ENCODE data around the gene DHH. TPM values are rescaled to one million over a fixed set of nuclear protein-coding genes. Genes with fewer than 3 reads are reported as not detected.
"Not testable (repeated sequence)": the region's sequence is repeated elsewhere in the genome, so short reads cannot be mapped to it uniquely, and the experiment has no call there.

The DHH gene
- total RNA-seq, 3 donors from 2014 or later, result 0.26 to 0.54 (median 0.46) TPM

GRCh38 chr12:49129332-49130150, 34.9 kb upstream of the DHH start:
- ATAC-seq, result no peak
- peak in 1 of 3 donors; percentile 51 for DNase-seq
- intact Hi-C loops (cut with DNase I, micrococcal nuclease), result loop anchor here in 1 of 2 donors (10.0 kb wide), 1 partner anchor 55 kb away; the partner anchor contains the start of gene TUBA1A
- H3K9me3 ChIP-seq, result no peaks in the 10 kb centered on the region
- H3K4me3 ChIP-seq, result no peak overlapping the region
- TF ChIP-seq, protein P1, sequence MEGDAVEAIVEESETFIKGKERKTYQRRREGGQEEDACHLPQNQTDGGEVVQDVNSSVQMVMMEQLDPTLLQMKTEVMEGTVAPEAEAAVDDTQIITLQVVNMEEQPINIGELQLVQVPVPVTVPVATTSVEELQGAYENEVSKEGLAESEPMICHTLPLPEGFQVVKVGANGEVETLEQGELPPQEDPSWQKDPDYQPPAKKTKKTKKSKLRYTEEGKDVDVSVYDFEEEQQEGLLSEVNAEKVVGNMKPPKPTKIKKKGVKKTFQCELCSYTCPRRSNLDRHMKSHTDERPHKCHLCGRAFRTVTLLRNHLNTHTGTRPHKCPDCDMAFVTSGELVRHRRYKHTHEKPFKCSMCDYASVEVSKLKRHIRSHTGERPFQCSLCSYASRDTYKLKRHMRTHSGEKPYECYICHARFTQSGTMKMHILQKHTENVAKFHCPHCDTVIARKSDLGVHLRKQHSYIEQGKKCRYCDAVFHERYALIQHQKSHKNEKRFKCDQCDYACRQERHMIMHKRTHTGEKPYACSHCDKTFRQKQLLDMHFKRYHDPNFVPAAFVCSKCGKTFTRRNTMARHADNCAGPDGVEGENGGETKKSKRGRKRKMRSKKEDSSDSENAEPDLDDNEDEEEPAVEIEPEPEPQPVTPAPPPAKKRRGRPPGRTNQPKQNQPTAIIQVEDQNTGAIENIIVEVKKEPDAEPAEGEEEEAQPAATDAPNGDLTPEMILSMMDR (IDR thresholded peaks at IDR 0.05), result no peak
- peaks cover 13% of the 10 kb centered on the region for H3K4me1 ChIP-seq (ENCODE audit: low read depth)
- no peaks in the 10 kb centered on the region for H3K36me3 ChIP-seq (ENCODE audit: low read depth)

GRCh38 chr12:49127971-49128370, 33.4 kb upstream of the DHH start:
- DNase-seq; H3K9me3 ChIP-seq; ATAC-seq; intact Hi-C loops (cut with DNase I, micrococcal nuclease); H3K36me3 ChIP-seq (ENCODE audit: low read depth); H3K4me3 ChIP-seq: not testable (repeated sequence)
- H3K4me1 ChIP-seq (ENCODE audit: low read depth), result peaks cover 13% of the 10 kb centered on the region

DNA sequence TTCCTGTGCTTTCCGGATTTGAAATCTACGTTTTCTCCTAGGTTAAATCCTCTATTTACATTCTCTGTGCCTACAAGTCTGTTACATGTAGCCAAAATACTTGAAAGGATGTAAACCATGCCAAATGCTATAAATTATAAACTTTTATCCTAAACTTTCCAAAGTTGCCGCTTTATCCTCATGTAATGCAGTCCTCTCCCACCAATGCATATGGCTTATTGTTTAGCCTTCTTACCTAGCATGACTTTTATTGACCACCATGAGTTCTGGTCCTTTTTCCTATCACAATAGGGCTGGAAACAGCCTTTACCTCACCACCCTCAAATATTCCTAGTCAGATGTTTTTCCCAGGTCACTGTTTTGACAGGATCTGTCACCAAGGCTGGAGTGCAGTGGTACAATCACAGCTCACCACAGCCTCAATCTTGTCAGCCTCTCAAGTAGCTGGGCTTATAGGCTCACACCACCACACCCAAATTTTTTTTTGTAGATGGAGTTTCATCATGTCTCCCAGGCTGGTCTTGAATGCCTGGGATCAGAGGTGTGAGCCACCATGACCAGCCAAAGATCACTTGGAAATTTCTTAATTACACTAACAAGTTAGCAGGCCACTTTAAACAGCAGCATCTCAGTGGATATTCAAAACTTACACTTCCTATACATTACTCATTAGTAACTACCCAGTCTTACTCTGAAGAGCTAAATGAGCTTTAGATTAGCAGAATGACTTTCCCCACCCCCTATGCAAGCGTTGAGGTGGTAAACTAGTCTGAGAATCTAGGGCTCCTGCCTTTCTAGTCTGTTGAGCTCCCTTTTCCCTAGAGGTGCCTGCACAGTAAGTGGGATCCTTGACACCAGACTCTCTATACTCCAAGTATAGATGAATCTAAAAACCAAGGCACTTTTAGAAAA, 32.5 kb upstream of the DHH start:
- no peak for ATAC-seq
- intact Hi-C loops (cut with DNase I, micrococcal nuclease), result no loop called here

GRCh38 chr12:49121047-49121696, 26.6 kb upstream of the DHH start:
- DNase-seq, result peak in 1 of 3 donors; percentile 63
- Histone ChIP-seq H3K9me3 (no peaks in the 10 kb centered on the region), H3K4me1 (ENCODE audit: low read depth) (no peaks in the 10 kb centered on the region), H3K4me3 (no peak overlapping the region), H3K36me3 (ENCODE audit: low read depth) (no peaks in the 10 kb centered on the region)
- TF ChIP-seq, protein P1 (IDR thresholded peaks at IDR 0.05), result peak; percentile 31
- peak; percentile 97 for ATAC-seq
- intact Hi-C loops (cut with DNase I, micrococcal nuclease), result loop anchor here in 1 of 2 donors (5.0 kb wide), 1 partner anchor 34 kb away; no protein-coding TSS in a partner anchor

More for the DNA sequence above, 32.5 kb upstream of the DHH start:
- no peak for DNase-seq
- Histone ChIP-seq H3K4me1 (ENCODE audit: low read depth) (peaks cover 10% of the 10 kb centered on the region), H3K4me3 (no peak overlapping the region), H3K9me3 (no peaks in the 10 kb centered on the region), H3K36me3 (ENCODE audit: low read depth) (no peaks in the 10 kb centered on the region)
- TF ChIP-seq, protein P1 (IDR thresholded peaks at IDR 0.05), result no peak

DNA sequence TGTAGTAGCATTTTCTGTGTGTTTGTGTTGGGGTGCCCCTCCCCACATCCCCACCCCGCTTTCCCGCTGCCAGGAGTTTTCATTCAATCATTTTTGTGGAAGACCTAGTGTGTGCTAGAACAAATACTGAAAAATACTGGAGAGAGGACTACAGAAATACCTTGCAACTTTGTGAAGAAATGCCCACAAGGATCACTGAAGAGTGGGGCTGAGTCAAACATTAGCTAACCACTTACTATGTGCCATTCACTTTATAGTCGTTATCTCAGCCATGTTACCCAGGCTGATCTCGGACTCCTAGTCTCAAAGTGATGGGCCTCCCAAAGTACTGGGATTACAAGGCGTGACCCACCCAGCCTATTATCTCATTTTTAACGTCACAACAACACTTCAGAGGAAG, 16.6 kb upstream of the DHH start:
- ATAC-seq, result no peak
- TF ChIP-seq, protein P1 (IDR thresholded peaks at IDR 0.05), result no peak
- H3K4me3 ChIP-seq, result peak overlapping the region; percentile 70
- DNase-seq, result no peak
- intact Hi-C loops (cut with DNase I, micrococcal nuclease), result loop anchor here in 1 of 2 donors (10.0 kb wide), 1 partner anchor 46 kb away; the partner anchor contains the start of genes KMT2D and RHEBL1
- H3K9me3 ChIP-seq, result no peaks in the 10 kb centered on the region
- H3K36me3 ChIP-seq (ENCODE audit: low read depth), result peaks cover 6% of the 10 kb centered on the region
- peaks cover 29% of the 10 kb centered on the region for H3K4me1 ChIP-seq (ENCODE audit: low read depth)

Measured in mucosa of descending colon (tissue), 3 donors.